Liver (tissue), 3 donors: Measurements from ENCODE around the gene PTPRD.

Source experiments
- ATF3 ChIP-seq: IDR thresholded peaks from 2 replicates; pipeline ENCODE4 v1.6.1; 2016; ENCODE audit warnings: antibody characterized with exemption
- CTCF ChIP-seq: fragments of 150-350 bp; IDR thresholded peaks from 2 replicates; pipeline ENCODE4 v1.5.1; 2017; ENCODE audit warnings: improper control_type of control experiment, low read depth, low read length; ENCODE audit not compliant: missing input control
- JUND ChIP-seq, 2 donors: IDR thresholded peaks; 2 replicates each; pipeline ENCODE4 v1.6.1; 2016; ENCODE audit warnings: antibody characterized with exemption in 2 of 2
- MAX ChIP-seq: IDR thresholded peaks from 2 replicates; pipeline ENCODE4 v1.6.1; 2016; ENCODE audit warnings: antibody characterized with exemption
- NR2F2 ChIP-seq: IDR thresholded peaks from 2 replicates; pipeline ENCODE4 v1.6.1; 2016; ENCODE audit warnings: antibody characterized with exemption
- REST ChIP-seq: IDR thresholded peaks from 2 replicates; pipeline ENCODE4 v1.6.1; 2016; ENCODE audit warnings: antibody characterized with exemption, mild to moderate bottlenecking
- RXRA ChIP-seq, 2 donors: IDR thresholded peaks; 2 replicates each; pipeline ENCODE4 v1.6.1; 2017 to 2018; ENCODE audit warnings: antibody characterized with exemption in 2 of 2, mild to moderate bottlenecking in 1 of 2
- SP1 ChIP-seq: IDR thresholded peaks from 2 replicates; pipeline ENCODE4 v1.6.1; 2018; ENCODE audit warnings: antibody characterized with exemption, mild to moderate bottlenecking
- TAF1 ChIP-seq: conservative IDR thresholded peaks from 2 replicates; pipeline ENCODE4 v1.6.1; 2016; ENCODE audit warnings: antibody characterized with exemption, mild to moderate bottlenecking
- donor health status: healthy.
- donor health status: healthy.

- TF ChIP-seq CTCF, result no peak
- no peak for TF ChIP-seq JUND (IDR thresholded peaks at IDR 0.05)
- TF ChIP-seq MAX, result no peak
- TF ChIP-seq TAF1, result no peak
- TF ChIP-seq ATF3, result no peak
- no peak for TF ChIP-seq NR2F2
- TF ChIP-seq SP1, result no peak
- TF ChIP-seq RXRA (IDR thresholded peaks at IDR 0.05), result no peak
- no peak for TF ChIP-seq REST
Observed at GRCh38 chr9:8825585-8826147, 1787.1 kb downstream of the PTPRD start.
